NCI-H748 (cell line): ENCODE measurements around the gene ATP5F1D.
A peak's percentile ranks its signal among the peaks of the same experiment; 100 is the strongest.
"Not testable (repeated sequence)": the region's sequence is repeated elsewhere in the genome, so short reads cannot be mapped to it uniquely, and the experiment has no call there.

ENCODE experiments used
- DNase-seq: peaks from one replicate; lab custom pipeline; 2025; ENCODE audit not compliant: unreplicated experiment; lab: John Stamatoyannopoulos, UW

Gene ATP5F1D

DNA sequence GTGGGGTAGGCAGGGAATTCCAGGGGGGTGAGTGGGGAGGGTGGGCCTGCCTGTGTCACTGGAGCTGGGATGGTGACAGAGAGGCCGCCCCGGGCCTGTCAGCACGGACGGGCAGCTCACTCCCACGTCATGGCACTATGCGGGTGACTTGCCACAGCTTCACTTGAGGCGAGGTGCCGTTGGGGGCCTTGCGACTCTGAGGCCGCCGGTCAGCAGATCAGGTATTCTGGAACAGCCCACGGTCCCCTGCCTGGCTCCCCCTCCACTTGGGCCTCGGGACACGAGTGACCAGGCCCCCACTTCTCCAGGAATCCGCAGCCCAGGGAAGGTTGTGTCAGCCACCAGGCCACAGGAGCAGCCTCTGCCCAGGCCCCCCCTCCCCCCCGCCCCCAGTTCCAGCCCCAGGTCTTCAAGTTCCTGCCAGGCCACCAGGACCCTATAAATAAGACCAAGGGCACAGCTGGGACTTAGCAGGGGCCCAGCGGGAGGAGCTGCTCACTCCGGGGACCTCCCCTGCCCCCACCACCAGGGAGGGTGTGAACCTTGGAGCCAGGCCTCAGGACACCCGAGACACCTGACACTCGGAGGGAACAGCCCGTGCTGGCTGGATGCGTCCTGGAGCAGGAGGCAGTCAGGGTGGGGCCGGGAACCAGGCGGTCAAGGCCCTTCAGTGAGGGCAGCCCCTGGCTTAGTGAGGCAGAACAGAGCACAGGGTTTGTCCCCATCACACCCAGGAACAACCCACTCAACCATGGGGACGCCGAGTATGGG lies 4.1 kb downstream of the ATP5F1D start:
- no peak for DNase-seq

GRCh38 chr19:1246265-1247087 lies 4.9 kb downstream of the ATP5F1D start:
- not testable (repeated sequence) for DNase-seq

- no peak for DNase-seq
These were observed 6.2 kb downstream of the ATP5F1D start for GRCh38 chr19:1247748-1248138.

DNA sequence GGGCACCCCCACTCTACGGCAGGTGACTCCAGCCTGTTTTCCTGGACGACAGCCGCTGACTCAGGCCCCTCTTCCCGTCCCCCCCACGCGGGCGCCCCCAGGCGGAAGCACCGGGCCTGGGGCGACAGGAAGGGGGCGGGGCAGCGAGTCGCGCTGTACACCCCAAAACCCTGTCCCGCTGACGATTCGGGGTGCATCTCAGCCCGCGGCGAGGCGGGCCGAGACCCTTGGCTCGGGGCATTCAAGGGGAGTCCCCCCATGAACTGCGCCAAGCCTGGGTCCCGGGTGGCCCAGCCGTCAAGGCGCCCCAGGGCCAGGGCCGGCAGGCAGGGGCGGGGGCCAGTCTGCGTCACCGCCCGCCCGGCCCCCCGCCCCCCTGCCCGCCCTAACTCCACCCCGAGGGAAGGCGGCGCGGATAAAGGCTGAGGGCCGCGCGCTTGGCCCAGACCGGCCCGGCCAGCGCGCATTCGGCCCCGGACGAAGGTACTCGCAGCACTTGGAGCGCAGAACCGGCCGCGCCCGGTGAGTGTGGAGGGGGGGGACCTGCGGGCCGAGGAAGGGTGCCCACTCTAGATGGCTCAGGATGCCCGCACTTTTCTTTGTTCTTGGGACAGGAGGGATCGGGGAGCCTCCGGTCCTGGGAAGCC lies 6.7 kb downstream of the ATP5F1D start, which contains the start of gene MIDN:
MIDN (plus strand) TSS at position 445 of the 647 bp plus-strand sequence. CDS start 1,714 bp downstream, outside the sequence.
- DNase-seq = peak; percentile 80

DNA sequence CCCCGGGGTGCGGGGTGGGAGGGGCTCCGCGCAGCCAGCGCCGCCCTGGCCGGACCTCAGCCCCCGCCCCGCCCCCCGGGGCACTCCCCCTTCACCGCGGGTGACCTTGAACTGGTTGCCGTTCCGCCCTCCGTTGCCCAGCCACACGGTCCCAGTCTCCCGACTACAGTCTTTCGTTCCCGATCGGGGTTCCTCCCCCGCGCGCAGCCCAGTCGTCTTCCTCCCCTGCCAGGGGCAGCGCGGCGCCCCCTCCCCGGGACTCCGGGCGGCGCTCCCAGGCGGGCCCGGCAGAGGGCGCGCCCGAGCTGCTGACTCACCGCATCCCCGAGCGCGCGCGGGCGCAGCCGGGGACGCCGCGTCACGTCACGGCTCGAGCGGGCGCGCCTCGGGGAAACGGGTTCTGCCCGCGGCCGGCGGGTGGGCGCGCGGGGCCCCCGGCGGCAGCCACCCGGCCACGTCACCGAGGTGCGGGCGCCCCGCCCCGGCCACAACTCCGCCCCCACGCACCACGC lies 7.3 kb downstream of the ATP5F1D start:
- DNase-seq = peak; percentile 80

DNA sequence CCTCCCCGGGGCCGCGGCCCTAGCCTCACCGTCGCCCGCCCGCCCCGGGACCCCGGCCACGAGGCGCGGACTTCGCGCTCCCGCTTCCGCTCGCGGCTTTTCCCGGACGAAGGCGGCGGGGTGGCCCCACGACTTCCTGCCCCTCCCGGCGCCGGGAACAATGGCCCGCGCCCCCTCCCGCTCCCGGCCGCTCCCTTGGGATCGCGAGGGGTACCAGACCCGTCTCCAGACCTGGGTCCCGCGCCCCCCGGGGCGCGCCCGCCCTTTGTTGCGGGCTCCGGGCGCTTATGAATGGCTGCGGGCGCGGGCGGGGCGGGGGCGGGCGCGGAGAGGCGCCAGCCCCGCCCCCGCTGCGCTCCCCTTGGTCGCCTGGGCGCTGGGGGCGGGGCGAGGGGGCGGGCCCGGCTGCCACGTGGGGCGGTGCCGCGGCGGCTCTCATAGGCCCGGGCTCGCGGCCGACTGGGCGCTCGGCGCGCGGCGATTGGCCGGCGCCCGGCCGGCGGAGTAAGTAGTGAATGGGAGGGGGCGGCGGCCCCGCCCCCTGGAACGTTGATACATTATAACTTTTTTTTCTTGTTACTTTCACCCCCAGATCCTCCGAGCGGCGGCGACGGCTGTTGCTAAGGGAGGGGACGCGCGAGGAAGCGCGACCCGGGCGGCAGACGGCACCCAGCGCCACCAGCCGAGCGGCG lies 7.9 kb downstream of the ATP5F1D start:
- peak; percentile 89 for DNase-seq

DNA sequence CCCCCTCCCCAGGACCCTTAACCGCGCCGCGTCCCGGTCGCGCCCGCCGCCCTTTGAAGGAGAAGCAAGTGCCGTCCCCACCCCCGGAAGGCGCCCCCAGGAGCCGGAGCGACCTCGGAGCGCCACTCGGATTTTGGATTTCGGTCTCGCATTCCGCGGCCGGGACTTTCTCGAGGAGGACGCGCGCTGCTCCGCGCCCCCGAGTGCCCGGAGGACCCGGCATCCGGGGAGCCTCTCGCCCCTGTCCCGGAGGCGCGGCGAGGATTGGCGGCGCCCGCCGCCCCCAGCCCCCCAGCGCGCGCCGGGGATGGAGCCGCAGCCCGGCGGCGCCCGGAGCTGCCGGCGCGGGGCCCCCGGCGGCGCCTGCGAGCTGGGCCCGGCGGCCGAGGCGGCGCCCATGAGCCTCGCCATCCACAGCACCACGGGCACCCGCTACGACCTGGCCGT lies 8.5 kb downstream of the ATP5F1D start:
- DNase-seq = no peak

GRCh38 chr19:1250437-1251260 lies 9.1 kb downstream of the ATP5F1D start:
- DNase-seq = peak; percentile 75

DNA sequence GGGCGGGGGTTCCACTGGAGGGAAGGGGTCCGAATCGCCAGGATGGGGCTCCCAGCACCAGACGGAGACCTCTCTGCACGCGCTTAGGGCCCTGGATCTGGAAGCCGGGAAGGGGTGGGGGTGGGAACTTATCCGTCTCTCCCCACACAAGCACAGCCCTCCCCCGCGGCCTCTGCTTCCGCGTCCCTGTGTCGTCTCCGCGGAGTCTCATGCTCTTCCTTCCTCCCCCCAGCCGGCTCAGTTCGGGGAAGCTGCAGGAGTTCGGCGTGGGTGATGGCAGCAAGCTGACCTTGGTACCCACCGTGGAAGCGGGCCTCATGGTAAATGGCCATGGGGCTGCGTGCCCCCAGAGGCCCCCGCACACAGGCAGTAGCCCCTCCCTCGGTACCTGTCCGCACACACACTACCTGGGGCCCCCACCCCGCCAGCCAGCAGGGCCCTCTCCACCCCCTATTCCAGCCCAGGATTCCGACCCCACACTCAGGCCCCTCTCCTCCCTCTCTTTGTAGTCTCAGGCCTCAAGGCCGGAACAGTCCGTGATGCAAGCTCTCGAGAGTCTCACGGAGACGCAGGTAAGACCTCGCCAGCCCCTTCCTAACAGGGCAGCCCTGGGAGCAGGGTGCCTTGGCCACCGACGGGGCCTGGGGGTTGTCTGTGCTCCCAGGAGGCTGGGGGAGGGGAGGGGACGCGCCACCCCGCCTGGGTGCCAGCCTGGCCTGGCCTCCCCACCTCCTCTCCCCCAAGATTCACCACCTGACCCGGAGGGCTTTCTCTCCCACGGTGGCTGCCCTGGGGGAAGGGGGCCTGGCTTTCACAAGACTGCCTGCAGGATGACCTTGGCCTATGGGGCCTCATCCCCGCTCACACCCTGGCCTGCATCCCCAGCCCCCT lies 10.0 kb downstream of the ATP5F1D start:
- DNase-seq = peak; percentile 28

DNA sequence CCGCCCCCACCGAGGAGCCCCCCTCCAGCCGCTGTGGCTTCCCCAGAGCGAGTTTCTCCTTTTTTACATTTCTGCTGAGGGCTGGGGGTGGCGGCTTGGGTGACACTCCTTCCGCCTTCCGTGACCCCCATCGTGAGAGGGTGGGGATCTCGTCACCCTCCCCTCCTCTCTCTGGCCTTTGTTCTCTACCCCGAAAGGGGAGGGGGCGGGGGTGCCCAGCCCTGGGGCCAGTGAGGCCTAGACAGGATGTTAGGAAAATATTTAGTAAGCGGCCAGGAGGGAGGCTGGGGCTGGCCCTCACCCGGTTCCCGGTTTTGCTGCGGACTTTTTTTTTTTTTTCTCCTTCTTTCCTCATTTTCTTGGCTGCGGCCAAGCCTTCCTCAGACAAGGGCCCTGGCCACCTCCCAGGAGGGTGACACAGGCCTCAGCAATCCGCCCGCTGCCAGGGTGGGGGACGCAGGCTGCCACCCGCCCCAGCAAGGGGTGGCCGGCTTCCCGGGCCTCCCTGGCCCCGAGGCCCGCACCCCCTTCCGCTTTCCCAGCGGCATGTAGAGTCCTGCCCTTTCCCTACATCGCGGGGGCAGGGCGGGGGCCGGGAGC lies 10.8 kb downstream of the ATP5F1D start:
- DNase-seq = no peak

DNA sequence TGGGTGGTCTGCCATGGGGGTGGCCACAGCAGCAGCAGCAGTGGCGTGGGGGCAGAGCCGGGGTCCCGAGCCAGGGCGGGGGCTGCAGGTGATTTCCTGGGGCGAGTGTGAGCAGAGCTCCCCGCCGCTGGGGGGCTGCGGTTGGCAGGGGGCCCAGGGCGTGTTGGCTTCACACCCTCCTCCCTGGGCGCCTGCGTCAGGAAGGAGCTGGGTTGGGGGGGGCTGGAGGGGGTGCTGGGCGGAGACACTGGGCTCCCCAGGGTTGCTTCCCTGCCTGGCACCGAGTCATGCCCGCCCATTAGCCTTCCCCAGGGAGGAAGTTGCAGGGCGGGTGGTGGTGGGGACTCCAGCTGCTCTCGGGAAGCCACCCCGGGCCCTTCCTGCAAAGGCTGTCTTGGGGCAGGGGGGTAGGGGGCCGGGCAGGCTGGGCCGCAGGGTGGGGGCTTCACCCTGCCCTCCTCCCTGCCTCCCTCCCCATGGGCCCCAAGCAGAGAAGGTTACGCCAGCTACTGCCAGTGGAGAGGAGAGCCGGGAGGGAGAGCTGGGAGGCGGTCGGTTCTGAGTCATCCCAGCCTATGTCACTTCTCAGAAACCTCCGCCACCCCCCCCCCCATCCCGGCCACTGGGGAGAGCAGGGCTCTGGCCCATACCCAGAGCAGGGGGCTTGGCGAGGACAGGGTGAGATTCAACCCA lies 11.4 kb downstream of the ATP5F1D start:
- no peak for DNase-seq

DNA sequence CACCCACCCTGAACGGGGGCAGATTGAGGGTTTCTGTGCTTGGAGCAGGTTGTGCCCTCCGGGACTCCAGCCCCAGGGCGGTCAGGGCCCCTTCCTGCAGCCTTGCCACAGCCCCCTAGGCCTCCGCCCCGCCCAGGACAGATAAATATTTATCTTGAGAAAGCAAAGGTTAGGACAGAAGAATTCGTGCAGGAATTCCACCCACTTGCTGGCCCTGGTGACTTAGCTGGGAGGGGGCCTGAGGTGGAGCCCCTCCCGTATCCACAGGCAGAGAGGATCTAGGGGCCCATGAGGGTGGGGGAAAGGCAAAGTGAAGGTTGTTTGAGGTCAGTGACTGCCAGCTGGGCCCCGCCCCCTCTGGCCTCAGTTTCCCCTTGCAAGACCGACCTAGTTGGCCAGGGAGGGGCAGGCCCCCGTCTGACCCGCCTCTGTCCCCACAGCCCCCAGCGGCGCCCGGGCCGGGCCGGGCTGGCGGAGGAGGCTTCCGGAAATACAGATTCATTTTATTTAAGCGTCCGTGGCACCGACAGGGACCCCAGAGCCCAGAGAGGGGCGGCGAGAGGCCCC lies 12.0 kb downstream of the ATP5F1D start:
- no peak for DNase-seq

- no peak for DNase-seq
These were observed 12.6 kb downstream of the ATP5F1D start for GRCh38 chr19:1254081-1254527.

DNA sequence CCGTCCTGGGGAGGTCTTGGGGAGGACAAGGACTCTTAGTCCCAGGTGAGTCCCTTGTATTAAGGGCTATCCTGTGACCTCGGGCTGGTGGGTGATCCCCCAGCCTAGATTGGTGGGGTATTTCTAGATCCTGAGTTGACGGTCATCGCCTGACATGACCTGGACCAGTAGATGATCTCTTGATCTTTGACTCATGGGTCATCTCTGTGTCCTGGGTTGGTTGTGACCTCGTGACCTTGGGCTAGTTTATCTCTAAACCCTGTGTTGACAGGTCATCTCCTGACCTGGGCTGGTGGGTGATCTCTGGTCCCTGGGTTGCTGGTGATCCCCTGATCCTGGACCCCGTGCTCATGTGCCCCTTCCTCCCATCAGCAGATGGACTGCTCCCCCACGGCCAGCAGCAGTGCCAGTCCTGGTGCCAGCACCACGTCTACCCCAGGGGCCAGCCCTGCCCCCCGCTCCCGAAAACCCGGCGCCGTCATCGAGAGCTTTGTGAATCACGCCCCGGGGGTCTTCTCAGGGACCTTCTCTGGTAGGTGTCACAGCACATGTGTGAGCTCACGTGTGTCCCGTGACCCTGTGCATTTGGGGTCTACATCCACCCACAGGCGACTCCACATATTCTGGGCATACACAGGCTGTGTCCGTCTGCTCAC lies 13.1 kb downstream of the ATP5F1D start:
- no peak for DNase-seq

GRCh38 chr19:1255186-1256161 lies 13.9 kb downstream of the ATP5F1D start:
- DNase-seq = no peak
